Spinal cord (tissue), 10 donors: ENCODE measurements around the gene ARHGAP30. TPM values are rescaled to one million over a fixed set of nuclear protein-coding genes. Genes with fewer than 3 reads are reported as not detected.
A peak's percentile ranks its signal among the peaks of the same experiment; 100 is the strongest.

ENCODE experiments used
- DNase-seq, 6 donors: peaks; one replicate each; pipeline versions ENCODE4 v3.0.0 to v3.0.0-alpha.2; 2013 to 2015; ENCODE audit warnings: low spot score in 6 of 6, low read depth in 4 of 6
- H3K27ac ChIP-seq: one replicate; pipeline ENCODE4 v1.5.1; 2013; ENCODE audit warnings: low read depth, low read length, control low read depth
- H3K27me3 ChIP-seq: one replicate; pipeline ENCODE4 v1.6.1; 2013; ENCODE audit warnings: low read length; ENCODE audit not compliant: control insufficient read depth, insufficient read depth
- H3K36me3 ChIP-seq: one replicate; pipeline ENCODE4 v1.6.1; 2013; ENCODE audit warnings: low read length; ENCODE audit not compliant: control insufficient read depth, insufficient read depth
- H3K4me1 ChIP-seq: one replicate; pipeline ENCODE4 v1.6.1; 2013; ENCODE audit warnings: low read length; ENCODE audit not compliant: control insufficient read depth, insufficient read depth
- H3K4me3 ChIP-seq: one replicate; pipeline ENCODE4 v1.5.1; 2013; ENCODE audit warnings: low read depth, low read length, control low read depth
- H3K9me3 ChIP-seq: one replicate; pipeline ENCODE4 v1.6.1; 2013; ENCODE audit warnings: low read length; ENCODE audit not compliant: control insufficient read depth, insufficient read depth
- WGBS: methylation state at CpG from one replicate; pipeline ENCODE4 v1.1.5; 2013; ENCODE audit warnings: missing lambda C conversion rate; ENCODE audit not compliant: insufficient coverage; 5-methylcytosine and 5-hydroxymethylcytosine counted together
- polyA plus RNA-seq, 2 donors: library from polyadenylated mRNA; unstranded; fragments of 120-200 nt; gene quantifications; one replicate each; pipeline ENCODE4 v1.2.1, GENCODE V29; 2013; ENCODE audit not compliant: insufficient read length in 2 of 2
- total RNA-seq, 2 donors: library from RNA; depleted of rRNA in 1 of 2; stranded (reverse); fragments of 120-200 nt in 1 of 2; fragments of >200 nt in 1 of 2; gene quantifications; one replicate each; pipeline versions ENCODE4 v1.2.3 to v1.2.4, GENCODE V29; 2013 to 2014
- donor health status: healthy.

Gene ARHGAP30
- total and polyA plus RNA-seq, 4 donors, result 2.1 to 4.2 (median 2.8) TPM

GRCh38 chr1:161046605-161047228, 23.0 kb downstream of the ARHGAP30 start:
- H3K27ac ChIP-seq, result peak overlapping the region; percentile 95
- no CpG with 5 or more reads among the region's 2 CpGs for WGBS

GRCh38 chr1:161045736-161046604, 23.7 kb downstream of the ARHGAP30 start, which contains the start of gene USF1:
USF1 (minus strand) TSS chr1:161045977; CDS start chr1:161043275, 2,702 bp downstream.
- H3K27me3 ChIP-seq, result no peaks in the 10 kb centered on the region
- peak; percentile 94 to 99 (median 98) for DNase-seq
- H3K9me3 ChIP-seq, result peaks cover 2% of the 10 kb centered on the region
- 0% methylated on average over 15 of the region's 29 CpGs for WGBS
- H3K36me3 ChIP-seq, result peaks cover 19% of the 10 kb centered on the region
- H3K27ac ChIP-seq, result peak within 1 kb of the TSS; percentile 95
- peaks cover 8% of the 10 kb centered on the region for H3K4me1 ChIP-seq
- peak within 1 kb of the TSS; percentile 77 for H3K4me3 ChIP-seq

More at GRCh38 chr1:161046605-161047228, 23.0 kb downstream of the ARHGAP30 start:
- Histone ChIP-seq H3K36me3 (peaks cover 11% of the 10 kb centered on the region), H3K4me3 (peak overlapping the region; percentile 77), H3K27me3 (no peaks in the 10 kb centered on the region), H3K9me3 (peaks cover 2% of the 10 kb centered on the region), H3K4me1 (peaks cover 8% of the 10 kb centered on the region)
- DNase-seq, result no peak

GRCh38 chr1:161044908-161045735, 24.6 kb downstream of the ARHGAP30 start:
- no peaks in the 10 kb centered on the region for H3K27me3 ChIP-seq
- H3K27ac ChIP-seq, result peak overlapping the region; percentile 95
- H3K4me1 ChIP-seq, result peaks cover 8% of the 10 kb centered on the region
- peaks cover 26% of the 10 kb centered on the region for H3K36me3 ChIP-seq
- H3K9me3 ChIP-seq, result peaks cover 2% of the 10 kb centered on the region
- WGBS, result 0% methylated on average over 32 of the region's 48 CpGs
- DNase-seq, result peak in 5 of 6 donors; percentile 24 to 86 (median 45)
- peak overlapping the region; percentile 77 for H3K4me3 ChIP-seq

DNA sequence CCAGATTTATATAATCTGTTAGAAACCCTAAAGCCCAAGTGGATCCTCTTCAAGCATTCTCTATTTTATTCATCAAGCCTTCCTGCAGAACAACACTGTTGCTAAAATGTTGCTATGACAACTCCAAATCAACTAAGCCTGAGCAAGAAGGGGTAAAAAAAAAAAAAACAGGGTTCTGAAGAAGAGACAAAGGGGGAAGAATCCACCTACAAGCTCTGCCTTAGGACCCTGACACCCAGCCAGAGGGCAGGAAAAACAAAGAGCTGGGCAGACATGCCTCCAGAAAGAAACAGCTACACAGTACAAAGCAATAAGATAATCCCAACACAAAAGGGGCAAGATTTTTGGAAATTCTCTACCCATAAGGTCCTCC, 25.2 kb downstream of the ARHGAP30 start:
- H3K27me3 ChIP-seq, result no peaks in the 10 kb centered on the region
- peak overlapping the region; percentile 77 for H3K4me3 ChIP-seq
- H3K36me3 ChIP-seq, result peaks cover 29% of the 10 kb centered on the region
- H3K27ac ChIP-seq, result peak overlapping the region; percentile 95
- H3K4me1 ChIP-seq, result peaks cover 8% of the 10 kb centered on the region
- peak in 2 of 6 donors; percentile 39 to 43 for DNase-seq
- H3K9me3 ChIP-seq, result peaks cover 2% of the 10 kb centered on the region

GRCh38 chr1:161039546-161039945, 30.1 kb downstream of the ARHGAP30 start:
- Histone ChIP-seq H3K9me3 (no peaks in the 10 kb centered on the region), H3K36me3 (peaks cover 45% of the 10 kb centered on the region), H3K4me1 (peaks cover 13% of the 10 kb centered on the region), H3K27ac (no peak overlapping the region), H3K27me3 (no peaks in the 10 kb centered on the region), H3K4me3 (no peak overlapping the region)
- 96% methylated on average over 4 of the region's 5 CpGs for WGBS
- DNase-seq, result no peak

DNA sequence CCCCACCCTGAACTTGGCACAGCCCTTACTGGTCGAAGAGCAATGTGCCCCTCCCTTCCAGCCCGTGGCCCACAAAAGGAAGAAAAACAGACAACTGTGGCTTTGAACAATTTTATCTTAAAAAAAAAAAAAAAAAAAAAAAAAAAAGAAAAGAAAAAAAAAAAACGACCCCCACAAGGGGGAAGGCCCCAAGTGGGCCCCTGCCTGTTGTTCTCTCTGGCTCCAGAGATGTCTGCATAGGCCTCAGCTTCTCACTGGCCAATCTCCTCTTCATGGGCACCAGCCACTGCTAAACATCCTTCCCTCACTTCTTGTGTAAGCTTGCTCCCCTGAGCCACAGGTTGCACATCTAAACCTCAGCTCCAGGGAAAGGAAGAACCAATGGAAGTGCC, 30.5 kb downstream of the ARHGAP30 start:
- no peak overlapping the region for H3K27ac ChIP-seq
- H3K4me3 ChIP-seq, result peak overlapping the region; percentile 65
- H3K4me1 ChIP-seq, result peaks cover 13% of the 10 kb centered on the region
- DNase-seq, result no peak
- no peaks in the 10 kb centered on the region for H3K27me3 ChIP-seq
- no CpG with 5 or more reads among the region's 3 CpGs for WGBS
- H3K36me3 ChIP-seq, result peaks cover 45% of the 10 kb centered on the region
- H3K9me3 ChIP-seq, result no peaks in the 10 kb centered on the region

GRCh38 chr1:161038523-161039153, 31.1 kb downstream of the ARHGAP30 start, which contains the start of gene TSTD1:
TSTD1 (minus strand) TSS chr1:161038964; CDS start chr1:161038889, 75 bp downstream.
- Histone ChIP-seq H3K4me1 (peaks cover 8% of the 10 kb centered on the region), H3K9me3 (no peaks in the 10 kb centered on the region), H3K4me3 (peak within 1 kb of the TSS; percentile 65), H3K27me3 (no peaks in the 10 kb centered on the region), H3K36me3 (peaks cover 45% of the 10 kb centered on the region), H3K27ac (no peak within 1 kb of the TSS)
- DNase-seq, result peak in 2 of 6 donors; percentile 43 to 66
- 34% methylated on average over 50 of the region's 54 CpGs for WGBS

DNA sequence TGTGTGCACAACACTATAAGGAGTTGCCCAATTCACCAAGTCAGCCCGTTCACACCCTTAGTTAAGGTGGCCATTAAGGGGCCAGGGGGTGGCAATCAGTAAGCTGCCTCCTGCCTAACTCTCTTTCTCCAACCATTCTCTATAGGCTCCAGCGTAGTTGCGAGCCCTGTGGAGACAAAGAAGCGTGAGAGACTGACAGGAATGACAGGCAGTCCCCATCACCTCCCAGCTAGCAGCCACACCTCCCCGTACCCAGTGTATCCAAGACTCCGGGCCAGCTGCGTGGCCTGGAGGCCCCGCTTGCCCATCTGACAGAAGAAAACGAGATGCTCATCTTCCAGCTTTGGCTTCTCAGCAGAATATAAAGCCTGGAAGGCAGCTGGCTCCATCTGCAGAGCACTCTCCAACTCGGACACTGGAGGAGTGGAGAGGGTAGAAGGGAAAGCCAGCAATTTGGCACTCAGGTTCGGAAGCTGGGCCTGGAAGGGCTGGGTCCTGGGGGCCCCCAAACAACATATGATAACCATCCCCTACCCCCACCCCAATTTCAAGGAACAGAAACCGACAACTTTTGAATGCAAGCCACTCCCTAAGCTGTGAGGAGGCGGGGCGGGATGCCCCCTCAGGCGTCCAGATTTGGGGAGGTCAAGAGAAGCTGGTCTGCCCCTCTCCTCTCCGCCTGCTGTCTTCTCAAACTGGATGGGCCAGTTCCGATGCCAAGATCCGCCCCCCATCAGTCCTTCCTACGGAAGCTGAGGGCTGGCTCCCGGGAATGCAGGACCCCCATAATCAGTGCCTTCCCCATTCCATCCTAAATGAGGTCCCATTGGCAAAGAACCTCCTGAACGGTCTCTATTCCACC, 31.8 kb downstream of the ARHGAP30 start:
- Histone ChIP-seq H3K4me3 (peak overlapping the region; percentile 65), H3K4me1 (peaks cover 5% of the 10 kb centered on the region), H3K9me3 (no peaks in the 10 kb centered on the region), H3K36me3 (peaks cover 45% of the 10 kb centered on the region), H3K27me3 (no peaks in the 10 kb centered on the region), H3K27ac (no peak overlapping the region)
- WGBS, result 53% methylated on average over 19 of the region's 21 CpGs
- no peak for DNase-seq
